ENCODE measurements around the gene IER3.
A peak's percentile ranks its signal among the peaks of the same experiment; 100 is the strongest.

The IER3 gene, protein sequence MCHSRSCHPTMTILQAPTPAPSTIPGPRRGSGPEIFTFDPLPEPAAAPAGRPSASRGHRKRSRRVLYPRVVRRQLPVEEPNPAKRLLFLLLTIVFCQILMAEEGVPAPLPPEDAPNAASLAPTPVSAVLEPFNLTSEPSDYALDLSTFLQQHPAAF

DNA sequence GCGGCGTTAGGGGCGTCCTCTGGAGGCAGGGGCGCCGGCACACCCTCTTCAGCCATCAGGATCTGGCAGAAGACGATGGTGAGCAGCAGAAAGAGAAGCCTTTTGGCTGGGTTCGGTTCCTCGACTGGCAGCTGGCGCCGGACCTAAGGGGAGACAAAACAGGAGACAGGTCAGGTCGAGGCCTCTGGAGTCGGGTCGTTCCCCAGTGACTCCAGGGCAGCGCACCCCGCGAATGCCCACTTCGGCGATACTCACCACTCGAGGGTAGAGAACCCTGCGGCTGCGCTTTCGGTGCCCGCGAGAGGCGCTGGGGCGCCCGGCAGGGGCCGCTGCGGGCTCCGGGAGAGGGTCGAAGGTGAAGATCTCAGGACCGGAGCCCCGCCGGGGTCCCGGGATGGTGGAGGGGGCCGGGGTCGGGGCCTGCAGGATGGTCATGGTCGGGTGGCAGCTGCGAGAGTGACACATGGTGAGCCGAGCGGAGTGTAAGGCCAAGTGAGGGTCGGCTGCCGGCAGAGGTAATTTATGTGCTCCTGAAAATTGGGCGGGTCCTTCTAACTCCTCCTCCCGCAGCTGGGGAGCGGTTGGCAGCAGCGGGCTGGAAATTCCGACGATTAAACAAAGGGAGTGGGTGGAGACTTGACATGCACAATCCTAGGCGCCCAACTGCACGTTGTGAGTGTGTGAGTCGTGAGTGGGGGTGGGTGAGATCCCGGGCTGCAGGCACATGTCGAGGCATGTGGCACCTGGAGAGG is at the start of gene IER3:
TSS of gene IER3 (minus strand) at position 494 of the 752 bp plus-strand sequence. CDS start at position 465, 29 bp downstream.
- DNase-seq: peak; percentile 16

DNA sequence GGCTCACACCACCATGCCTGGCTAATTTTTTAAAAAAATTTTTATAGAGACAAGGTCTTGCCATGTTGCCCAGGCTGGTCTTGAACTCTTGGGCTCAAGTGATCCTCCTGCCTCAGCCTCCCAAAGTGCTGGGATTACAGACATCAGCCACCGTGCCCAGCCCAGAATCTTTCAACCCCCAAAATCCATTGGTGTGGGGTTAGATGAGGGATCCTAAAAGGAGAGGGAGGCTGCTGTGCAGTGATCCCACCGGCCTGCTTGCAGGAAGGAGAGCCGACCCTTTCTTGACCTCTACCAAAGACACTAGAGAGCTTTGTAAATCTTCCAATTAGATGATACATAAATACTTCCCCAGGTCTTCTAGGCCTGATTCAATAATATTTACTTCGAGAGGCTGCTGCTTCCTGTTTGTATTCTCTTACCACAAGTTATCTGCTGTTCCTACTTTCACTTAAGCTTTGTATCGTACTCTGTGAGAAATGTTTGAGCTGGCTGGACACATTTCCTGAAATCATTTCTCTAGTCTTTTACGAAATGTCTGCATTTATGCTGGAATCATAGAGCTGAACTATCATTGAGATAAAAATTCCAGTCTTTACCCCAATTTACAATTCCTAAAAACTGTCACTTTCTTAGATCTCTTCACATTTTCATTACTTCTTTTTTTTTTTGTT is 49.3 kb upstream of the IER3 start:
- no peak for DNase-seq

DNA sequence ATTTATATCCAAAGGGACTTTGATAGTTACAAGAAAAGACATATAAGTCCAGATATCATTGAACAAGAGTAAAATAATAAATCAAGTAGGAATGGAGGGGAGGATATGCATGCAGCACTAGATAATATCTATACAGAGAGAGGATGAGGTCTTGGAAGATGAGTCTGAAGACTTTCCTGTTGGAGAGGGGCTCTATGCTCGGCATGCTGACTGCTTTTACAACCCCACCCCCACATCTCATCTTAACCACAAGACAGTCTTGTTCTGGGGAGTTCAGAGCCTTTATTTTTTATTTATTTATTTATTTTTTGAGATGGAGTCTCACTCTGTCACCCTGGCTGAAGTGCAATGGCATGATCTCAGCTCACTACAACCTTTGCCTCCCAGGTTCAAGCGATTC is 48.4 kb upstream of the IER3 start:
- no peak for DNase-seq

DNA sequence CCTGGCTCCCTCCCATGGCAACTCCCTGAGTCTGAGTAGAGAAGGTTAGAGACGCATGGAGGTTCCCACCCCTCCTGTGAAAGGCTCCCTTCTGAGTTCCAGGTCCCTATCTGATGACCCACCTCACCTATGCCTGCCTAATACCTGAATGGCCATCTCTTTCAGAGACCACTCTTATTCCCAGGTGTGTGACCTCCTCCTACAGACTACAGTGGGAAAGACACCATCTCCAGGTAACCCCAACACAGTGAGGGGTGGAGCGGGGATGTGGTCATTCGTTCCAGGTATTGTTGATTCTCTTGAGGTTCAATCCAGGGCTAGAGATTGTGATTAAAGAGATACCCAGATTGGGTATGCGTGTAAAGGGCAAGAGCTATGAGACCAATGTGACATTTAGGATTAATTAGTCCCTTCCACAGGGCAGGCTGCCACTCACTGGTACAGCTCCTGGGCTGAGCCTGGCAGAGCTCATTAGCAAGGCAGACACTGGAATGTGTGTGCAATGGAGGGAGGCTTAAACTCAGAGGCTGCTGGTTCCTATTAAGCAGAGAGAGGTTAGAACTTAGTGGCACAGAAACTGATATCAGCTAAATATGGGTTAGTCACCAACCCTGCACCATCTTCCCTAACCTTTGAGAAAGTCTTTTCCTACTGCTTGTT is 46.5 kb upstream of the IER3 start:
- DNase-seq: no peak

DNA sequence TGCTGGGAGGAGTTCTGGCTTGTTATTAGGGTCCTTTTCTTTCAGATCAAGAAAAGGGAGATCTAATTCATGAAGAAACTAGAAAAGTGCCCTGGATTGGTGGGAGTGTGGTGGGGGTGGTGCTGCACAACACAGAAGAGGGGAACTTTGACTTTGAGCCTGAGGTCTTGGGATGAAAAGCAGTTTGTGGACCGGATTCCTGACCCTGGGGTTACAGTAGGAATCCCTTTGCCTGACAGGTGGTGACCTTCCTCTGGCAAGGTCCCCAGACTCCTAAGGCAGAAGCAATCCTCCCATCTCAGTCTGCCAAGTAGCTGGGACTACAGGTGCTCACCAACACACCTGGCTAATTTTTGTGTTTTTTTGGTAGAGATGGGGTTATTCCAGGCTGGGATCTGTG is 45.3 kb upstream of the IER3 start:
- no peak for DNase-seq

DNA sequence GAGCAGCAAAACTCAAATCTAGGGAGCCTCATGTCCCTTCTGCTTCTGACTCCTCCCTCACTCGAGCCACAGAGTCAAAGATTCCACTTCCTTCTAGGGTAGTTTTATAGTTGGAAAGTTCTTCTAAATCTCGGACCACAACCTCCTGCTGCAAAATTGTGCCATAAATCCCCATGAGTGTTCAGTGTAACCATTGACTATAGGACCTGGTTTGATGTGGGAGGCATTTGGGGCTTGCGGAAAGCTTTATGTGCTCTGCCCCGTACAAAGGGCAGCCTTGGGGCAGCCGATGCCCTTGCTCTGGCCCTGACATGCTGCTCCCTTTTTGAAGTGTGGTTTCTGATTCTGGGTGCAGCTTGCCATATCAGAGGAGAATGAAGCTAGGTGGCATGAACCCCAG is 43.6 kb upstream of the IER3 start:
- DNase-seq: no peak

DNA sequence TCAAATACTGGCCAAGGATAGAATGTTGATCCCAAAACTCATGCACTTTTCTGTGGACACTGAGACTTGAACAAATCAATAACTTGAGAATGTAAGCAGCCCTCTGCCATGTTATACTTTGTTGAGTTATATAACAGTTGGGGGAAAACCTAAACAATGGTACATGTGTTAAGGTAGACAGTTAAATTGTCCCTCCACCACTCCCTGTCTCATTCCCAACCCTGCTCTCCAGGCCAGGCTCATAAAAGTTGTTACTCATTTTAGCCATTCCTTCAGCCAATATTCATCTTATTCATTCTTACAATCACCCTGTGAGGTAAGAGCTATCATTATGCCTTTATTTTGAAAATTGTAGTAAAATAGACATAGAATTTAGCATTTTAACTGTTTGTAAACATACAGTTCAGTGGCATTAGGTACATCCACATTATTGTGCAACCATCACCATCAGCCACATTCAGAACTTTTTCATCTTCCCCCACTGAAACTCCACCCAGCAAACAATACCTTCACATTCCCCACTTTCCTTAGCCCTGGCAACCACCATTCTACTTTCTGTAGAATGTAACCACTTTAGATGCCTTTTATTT is 38.2 kb upstream of the IER3 start:
- DNase-seq: no peak

DNA sequence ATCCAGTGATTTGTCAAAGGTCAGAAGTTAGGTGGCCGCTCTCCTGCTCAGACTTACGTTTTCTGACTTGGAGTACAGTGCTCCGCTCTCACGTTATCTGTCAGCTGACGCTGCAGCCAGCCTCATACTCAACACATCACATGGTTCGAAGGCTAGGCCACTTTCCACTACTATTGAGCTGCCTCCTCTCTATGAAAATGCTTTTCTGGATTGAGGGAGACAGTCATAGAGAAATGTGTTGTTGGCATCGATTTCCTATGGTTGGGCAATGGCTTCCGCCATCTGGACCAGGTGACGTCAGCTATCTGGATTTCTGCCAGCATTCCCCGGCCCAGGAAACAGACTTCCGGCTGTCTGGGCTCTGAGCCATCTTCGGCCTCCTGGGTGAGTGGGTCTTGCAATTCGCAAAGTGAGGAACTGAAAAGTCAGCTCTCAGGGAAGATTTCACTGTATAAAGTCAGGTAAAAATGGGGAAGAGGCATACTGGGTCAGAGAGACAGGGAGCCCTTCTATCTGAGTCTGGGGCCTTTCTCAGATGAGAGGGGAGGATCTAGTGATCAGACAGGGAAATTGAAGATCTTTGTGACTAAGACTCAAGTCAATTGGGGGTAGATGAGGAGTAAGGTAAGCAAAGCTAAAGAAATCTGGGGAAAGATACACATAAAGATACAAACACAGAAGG is 37.5 kb upstream of the IER3 start:
- DNase-seq: peak; percentile 75

DNA sequence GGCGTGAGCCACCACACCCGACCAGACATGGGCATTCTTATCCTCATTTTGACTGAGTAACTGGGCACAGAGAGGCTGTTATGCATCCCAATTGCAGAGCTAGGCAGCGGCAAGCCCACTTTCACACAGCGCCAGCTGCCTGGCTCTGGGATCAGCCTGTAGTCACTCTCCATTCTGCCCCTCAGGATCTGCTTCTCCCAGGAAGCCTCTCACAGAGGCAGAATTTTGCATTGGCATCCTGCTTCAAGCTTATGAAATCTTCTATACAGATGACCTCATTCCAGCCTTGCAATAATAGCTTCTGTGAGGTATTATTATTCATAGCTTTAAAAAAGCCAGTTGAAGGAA is 37.0 kb upstream of the IER3 start:
- no peak for DNase-seq

DNA sequence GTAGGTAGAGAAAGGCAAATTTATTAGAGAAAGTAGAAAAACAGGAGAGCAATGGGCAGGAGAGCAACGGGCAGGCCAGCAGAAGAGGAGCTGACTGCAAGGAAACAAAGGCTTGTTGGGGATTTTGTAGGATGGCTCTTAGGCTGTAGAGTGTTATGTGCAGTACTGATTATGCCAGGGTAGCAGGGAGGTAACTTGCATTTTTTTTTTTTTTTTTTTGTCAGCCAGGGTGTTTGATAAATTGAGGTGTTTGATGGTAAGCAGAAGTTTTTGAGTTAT is 36.2 kb upstream of the IER3 start:
- no peak for DNase-seq

DNA sequence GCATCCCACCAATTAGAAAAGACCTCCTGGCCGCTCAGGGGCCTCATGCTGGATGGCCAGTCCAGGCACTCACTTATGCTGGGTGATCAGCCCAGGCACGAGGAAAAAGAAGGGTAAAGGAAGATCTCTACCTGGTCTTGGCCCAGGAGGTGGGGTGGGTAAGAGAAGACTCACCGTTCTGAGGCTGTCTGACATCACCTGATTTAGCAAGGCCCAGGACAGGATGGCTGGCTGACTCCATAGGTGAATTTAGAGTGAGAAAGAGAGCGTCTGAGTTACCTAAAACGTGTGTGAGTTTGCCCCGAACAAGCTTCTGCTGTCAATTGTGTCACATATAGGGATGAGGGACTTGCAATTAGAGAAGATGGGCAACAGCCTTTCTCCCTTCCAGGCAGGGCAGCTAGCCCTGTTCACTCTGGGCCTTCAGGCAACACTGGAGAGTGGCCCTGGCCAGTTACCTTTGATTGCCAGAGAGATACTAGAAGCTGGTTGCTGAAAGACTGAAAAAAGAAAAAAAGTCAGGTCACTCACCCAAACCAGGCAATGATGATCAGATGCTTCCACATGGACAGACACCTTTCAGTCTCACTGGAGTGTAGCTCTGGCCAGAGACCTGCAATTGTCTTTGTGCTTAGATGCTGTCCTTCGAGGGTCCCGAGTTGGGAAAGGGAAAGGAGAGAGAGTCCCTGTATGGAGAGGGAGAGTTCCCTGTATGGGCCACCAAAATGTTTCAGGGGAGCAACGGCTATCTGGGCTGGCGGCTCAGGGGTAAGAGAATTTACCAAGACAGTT is 35.7 kb upstream of the IER3 start:
- DNase-seq: no peak

DNA sequence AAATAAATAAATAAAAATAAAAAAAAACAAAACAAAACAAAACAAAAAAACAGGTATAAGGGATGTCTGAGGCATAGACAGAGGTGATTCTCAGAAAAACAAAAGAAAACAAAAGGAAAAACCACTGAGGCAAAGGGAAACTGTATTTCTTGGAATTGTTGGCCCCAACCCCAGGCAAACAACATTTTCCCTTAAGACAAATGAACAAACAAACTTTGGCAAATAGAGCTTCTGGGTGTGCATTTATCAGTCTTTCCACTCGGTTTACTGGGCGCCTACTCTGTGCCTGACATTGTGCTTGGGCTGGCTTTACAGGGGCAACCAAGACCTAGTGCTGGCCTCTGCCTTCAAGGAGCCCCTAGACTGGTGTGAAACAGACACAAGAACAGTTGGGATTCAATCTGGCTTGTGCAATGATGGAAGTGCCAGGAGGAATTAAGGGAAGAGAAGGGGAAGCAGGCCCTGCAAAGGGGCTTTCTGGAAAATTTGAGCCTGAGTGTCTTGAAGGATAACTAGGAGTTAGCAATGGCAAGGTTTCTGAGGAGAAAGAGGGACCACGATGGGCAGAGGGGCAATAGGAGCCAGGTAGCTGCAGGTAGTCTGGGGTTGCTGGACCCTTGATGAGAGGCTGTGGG is 33.8 kb upstream of the IER3 start:
- no peak for DNase-seq

DNA sequence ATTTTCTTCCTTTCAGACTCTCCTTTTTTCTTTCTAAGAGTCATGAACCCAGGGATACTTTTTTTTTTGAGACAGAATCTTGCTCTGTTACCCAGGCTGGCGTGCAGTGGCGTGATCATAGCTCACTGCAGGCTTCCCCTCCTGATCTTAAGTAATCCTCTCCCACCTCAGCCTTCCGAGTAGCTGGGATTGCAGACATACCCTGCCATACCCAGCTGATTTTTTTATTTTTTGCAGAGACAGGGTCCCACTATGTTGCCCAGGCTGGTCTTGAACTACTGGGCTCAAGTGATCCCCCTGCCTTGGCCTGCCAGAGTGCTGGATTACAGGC is 32.8 kb upstream of the IER3 start:
- DNase-seq: no peak

DNA sequence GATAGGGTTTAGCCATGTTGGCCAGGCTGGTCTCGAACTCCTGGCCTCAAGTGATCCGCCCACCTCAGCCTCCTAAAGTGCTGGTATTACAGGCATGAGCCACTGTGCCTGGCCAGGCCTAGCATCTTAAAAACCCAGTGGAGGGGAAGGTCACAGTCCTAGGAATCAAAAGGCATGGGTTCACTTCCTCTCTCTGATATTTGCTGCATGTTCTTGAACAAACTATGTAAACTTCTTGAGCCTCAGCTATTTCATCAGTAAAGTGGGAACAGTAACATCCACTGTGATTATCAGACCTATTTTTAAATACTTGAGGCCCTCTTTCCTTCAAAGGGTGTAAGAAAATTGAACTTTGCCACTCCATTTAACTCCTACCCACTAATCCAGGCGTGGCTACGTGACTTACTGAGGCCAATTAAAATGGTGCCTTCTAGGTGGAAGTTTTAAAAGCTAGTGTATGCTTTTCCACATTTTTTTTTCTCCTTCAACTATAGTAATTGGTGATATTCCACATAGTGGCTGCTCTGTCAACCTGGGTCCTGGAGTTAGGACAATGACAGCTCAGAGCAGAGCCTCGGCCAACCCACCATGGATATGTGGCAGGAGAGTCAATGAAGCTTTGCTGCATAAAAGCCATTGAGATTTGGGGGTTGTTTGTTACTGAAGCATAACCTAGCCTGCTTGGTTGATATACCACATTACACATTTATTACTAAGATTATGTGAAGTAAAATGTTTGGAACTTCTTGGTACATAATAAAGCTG is 32.2 kb upstream of the IER3 start:
- DNase-seq: no peak

DNA sequence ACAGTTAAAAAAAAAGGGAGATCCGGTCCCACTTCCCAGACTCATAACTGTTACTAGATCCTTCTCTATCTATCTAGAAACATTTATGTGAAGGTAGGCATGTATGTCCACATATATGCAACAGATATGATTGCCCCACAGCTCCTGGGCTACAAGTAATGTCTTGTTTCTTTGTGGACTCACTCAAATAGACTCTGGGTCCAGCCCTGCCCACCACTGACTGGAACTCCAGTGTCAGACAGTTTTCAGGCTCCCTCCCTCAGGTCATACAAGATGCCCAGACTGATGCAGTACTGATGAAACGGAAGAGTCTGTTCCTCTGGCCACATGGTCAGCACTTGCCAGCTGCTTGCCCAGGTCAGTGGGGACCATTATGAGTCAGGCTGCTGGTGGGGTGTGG is 30.8 kb upstream of the IER3 start:
- DNase-seq: no peak

DNA sequence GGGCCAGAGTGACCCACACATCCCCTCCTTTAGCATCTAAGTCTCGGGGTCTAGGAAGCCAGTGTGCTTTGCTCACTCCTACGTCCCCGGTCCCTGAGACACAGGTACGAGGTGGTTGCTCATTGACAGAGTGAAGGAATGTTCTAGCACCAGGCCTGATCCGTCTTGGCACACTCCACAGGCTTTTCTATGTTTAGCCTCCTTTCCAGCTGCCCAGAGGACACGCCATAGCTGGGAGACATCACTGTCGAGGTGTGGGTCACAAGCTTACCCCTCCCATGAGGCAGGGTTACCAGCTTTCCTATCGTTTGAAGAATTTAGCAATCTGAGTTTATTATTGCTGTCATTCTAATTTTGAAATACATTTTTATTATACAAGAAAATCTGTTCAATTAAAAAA is 30.4 kb upstream of the IER3 start:
- no peak for DNase-seq

DNA sequence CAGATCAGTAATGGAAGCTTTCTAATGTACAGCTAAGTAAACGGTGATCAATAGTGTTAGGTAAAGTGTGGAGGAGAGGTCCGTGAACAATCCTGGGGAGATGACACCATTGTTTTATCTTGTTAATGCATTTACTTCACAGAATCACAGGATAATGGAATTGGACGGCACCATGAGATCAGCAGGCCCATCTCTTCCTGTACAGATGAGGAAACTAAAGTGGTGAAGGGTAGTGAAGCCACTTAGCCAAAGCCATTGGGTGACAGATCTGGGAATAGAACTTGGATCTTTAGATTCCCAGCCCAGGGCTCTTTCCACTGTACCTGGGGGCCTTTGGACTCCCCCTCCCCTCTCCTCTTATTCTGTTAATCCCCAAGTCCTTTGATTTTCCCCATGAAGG is 26.2 kb upstream of the IER3 start:
- no peak for DNase-seq

DNA sequence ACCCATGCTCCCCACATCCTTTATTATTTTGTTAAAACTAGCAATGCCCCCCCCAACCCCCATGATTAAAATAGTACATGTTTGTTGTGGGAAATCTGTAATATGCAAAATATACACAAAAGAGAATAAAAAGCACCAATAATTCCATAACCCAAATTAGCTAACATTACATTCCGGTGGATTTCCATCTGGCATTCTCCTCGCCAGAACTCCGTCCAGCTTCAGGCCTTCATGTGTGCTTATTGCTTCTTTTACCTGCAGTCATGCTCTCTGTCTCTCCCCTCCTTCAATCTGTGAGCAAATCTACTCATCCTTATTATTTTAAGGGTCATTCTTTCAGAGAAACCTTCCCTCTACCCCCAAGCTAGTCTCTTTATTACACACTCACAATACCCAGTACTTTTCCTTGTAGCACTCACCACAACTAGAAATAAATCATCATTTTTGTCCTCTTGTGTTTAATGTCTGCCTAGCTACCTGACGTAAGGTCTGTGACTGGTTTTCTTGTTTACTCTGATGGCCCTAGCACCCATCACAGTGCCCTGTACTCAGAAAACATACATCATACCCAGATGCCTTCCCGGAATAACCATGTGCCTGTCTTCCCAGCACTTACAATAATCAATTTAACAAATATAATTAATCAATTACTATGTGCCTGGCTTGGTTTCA is 25.6 kb upstream of the IER3 start:
- DNase-seq: no peak

DNA sequence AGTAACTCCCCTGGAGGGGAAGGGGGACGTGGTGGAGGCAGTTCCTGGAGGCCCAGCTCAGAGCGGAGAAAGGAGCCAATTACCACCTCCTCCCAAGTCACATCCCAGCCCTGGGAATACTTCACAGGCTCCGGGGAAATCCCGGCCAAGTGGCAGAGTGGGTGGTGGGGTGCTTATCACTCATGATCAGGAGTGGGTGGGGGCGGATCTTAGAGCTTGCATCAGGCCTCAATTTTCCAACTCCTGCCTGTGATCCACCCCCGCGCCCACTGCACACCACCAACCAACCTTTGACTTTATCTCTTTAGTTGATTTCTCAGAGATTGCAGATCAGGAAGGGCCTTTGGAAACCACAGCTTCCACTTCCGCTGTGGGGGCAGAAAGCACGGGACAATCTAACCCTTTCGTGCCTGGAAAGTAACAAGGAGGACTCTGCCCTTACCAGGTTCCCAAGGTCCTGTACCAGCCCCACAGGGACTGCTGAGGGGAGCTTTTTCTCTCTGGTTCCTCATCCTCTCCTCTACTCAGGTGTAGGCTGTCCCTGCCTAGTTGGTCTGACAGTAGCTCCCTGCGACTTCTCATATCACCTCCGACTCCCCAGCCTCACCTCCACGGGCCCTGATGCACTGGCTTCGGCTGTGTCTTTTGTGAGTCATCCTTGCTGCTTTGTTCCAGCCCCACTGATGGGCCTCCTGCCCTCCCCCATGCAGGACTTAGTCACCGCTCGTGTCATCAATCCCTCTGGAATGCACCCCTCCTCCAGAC is 24.9 kb upstream of the IER3 start:
- DNase-seq: no peak

DNA sequence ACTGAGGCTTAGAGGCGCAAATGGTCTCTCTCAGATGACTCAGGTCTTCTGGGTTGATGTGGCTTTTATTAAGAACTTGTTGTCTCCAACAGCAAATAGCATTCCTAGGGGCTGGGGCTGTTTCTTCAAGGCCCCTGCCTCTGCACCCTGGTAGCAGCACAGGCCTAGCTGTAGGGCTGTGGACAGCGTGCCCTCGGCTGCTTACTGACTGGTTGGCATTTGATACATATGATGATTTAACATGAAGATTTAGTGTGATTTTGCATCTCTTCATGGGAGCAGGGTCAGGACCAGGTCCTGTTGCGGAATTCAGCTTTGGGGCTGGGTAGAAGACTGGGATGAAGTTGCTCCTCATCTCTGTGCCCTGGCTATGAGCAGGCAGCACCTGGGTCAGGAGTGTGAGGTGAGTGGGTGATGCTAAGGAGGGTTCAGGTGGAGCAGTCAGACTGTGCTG is 24.3 kb upstream of the IER3 start:
- no peak for DNase-seq
